Caki2 (cell line): ENCODE measurements around the gene SELENBP1. TPM values are rescaled to one million over a fixed set of nuclear protein-coding genes. Genes with fewer than 3 reads are reported as not detected.

Source experiments
- DNase-seq: peaks from one replicate; pipeline ENCODE4 v3.0.0-alpha.2; 2015; ENCODE audit warnings: low read depth
- in situ Hi-C: cut with HindIII; loops from 2 replicates; pipeline ENCODE4 v1.10.0; 2016; ENCODE audit warnings: low sequenced_read_pairs, low pct_unique_long_range_greater_than_20kb, mixed read lengths
- total RNA-seq: library from RNA; depleted of rRNA; stranded (reverse); fragments of >200 nt; shearing (Covaris generic); gene quantifications from 2 replicates; pipeline ENCODE4 v1.2.3, GENCODE V29; 2014; ENCODE audit warnings: low replicate concordance; rRNA removed

The SELENBP1 gene
- total RNA-seq, 1 experiment from 2014 or later, result not detected

DNA sequence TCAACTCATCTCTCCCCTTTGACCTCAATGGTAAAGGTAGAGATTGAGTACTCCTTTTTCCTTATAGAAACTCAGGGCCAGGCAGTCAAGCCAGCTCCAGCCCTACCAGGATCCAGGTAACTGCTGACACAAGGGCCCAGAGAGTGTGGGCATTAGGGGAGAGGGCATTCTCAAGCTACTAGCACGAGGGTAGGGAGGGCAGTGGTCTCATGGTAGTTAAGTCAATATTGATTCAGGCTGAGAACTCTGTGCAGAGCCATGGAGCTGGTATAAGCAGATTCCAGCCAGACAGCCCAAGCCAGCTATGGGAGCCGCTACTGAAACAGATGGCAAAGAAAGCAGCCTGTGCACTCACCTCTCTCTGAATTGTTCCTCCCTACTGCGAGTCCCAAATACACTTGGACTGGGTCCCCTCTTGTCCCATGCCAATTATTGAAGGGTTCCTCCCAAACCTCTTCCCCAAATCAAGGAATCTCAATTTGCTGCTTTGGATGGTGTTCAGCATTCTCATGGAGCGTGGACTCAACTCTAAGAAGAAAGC, 48.0 kb downstream of the SELENBP1 start:
- in situ Hi-C loops, result no loop called here
- no peak for DNase-seq

DNA sequence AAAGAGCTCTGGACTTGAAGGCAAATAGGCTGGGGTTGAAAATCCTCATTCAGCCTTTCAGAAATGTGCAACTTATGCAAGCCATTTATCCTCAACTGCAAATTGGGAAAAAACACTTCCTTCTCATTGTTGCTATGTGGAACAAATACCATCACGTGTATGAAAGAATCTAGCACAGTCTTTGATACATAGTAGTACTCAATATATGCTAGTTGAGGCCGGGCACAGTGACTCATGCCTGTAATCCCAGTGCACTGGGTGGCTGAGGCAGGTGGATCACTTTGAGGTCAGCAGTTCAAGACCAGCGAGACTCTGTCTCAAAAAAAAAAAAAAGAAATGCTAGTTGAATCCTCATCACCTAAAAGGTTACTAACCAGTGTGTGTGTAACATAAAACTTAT, 53.5 kb downstream of the SELENBP1 start:
- no peak for DNase-seq
- in situ Hi-C loops, result no loop called here

DNA sequence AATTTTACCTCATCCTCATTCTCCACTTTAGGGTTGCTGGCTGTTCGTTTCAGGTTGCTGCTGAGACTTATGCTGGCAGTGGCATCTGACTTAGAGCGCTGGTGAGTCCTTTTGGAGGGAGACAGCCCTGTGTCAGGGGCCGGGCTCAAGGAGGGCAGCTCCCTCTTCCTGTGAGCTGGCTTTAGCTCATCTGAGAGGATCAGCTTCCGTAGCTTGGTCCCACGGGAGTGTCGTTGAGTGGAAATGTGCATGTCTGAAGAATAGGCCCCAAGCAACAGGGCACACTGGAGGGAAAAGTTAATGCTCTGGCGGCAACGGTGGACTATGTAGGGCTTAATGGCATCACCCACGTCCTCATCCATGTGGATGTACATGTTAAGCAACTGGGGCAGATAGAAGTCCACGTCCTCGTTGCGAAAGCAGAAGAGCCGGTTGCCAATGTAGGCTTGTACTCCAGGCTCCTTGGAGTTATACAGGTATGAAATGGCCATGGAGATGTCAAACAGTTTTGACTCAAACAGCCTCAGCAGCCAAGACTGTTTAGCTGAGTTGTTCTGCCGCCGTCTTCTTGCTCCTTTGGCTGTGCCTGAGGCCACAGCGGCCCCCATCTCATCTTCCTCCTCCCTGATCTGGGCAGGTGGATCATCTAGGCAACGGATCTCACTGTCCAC, 56.8 kb downstream of the SELENBP1 start:
- DNase-seq, result no peak
- in situ Hi-C loops, result no loop called here

Other genes starting within 250 kb of the SELENBP1 start
- 1.9 TPM in 1 of 2 replicates, not detected in the other for gene SEMA6C, start 226.1 kb downstream of the SELENBP1 start, total RNA-seq
- not detected in 2 replicates for gene TNFAIP8L2, start 216.1 kb downstream of the SELENBP1 start, total RNA-seq
- 17.5 and 19.8 TPM in 2 replicates for gene LYSMD1, start 206.8 kb downstream of the SELENBP1 start, total RNA-seq
- 30.4 and 52.3 TPM in 2 replicates for gene SCNM1, start 206.6 kb downstream of the SELENBP1 start, total RNA-seq
- not detected in 2 replicates for gene TMOD4, start 196.7 kb downstream of the SELENBP1 start, total RNA-seq
- gene VPS72, start 182.5 kb downstream of the SELENBP1 start, total RNA-seq, result 98.7 and 126 TPM in 2 replicates
- gene PIP5K1A, start 174.2 kb downstream of the SELENBP1 start, total RNA-seq, result 14.0 and 51.9 TPM in 2 replicates
- 266 and 273 TPM in 2 replicates for gene PSMD4, start 118.0 kb downstream of the SELENBP1 start, total RNA-seq
- gene ZNF687, start 90.4 kb downstream of the SELENBP1 start, total RNA-seq, result 10.7 and 19.0 TPM in 2 replicates
- 26.2 and 40.2 TPM in 2 replicates for gene PI4KB, start 45.3 kb downstream of the SELENBP1 start, total RNA-seq
- gene RFX5, start 25.5 kb downstream of the SELENBP1 start, total RNA-seq, result 50.4 and 52.2 TPM in 2 replicates
- 428 and 572 TPM in 2 replicates for gene PSMB4, start 26.9 kb upstream of the SELENBP1 start, total RNA-seq
- gene POGZ, start 86.8 kb upstream of the SELENBP1 start, total RNA-seq, result 4.5 and 7.9 TPM in 2 replicates
- 0.03 and 0.61 TPM in 2 replicates for gene CGN, start 138.7 kb upstream of the SELENBP1 start, total RNA-seq
- gene TUFT1, start 167.6 kb upstream of the SELENBP1 start, total RNA-seq, result 4.2 and 5.8 TPM in 2 replicates
- gene SNX27, start 239.3 kb upstream of the SELENBP1 start, total RNA-seq, result 8.7 and 32.6 TPM in 2 replicates